GM12874 (cell line): ENCODE results near the gene GAL3ST2.

Experiments used
- CTCF ChIP-seq: IDR thresholded peaks from 2 replicates; pipeline ENCODE4 v1.5.1; 2011; ENCODE audit warnings: low read depth, mild to moderate bottlenecking, control low read depth, low read length, moderate library complexity; ENCODE audit not compliant: insufficient read depth

Gene GAL3ST2

GRCh38 chr2:241776336-241777169 is at the start of gene GAL3ST2:
GAL3ST2 (plus strand) TSS chr2:241776822; CDS start chr2:241776956, 134 bp downstream.
- TF ChIP-seq CTCF = no peak

GRCh38 chr2:241728000-241728399 is 48.6 kb upstream of the GAL3ST2 start:
- no peak for TF ChIP-seq CTCF

GRCh38 chr2:241728627-241729026 is 48.0 kb upstream of the GAL3ST2 start:
- TF ChIP-seq CTCF = no peak

GRCh38 chr2:241729868-241730267 is 46.8 kb upstream of the GAL3ST2 start:
- no peak for TF ChIP-seq CTCF

GRCh38 chr2:241730671-241731293 is 45.8 kb upstream of the GAL3ST2 start:
- no peak for TF ChIP-seq CTCF

- peak; percentile 39; the same call in 1 of the 2 replicates for TF ChIP-seq CTCF
Measured at GRCh38 chr2:241732513-241733186, 44.0 kb upstream of the GAL3ST2 start.
